GM21529 (cell line): ENCODE data around the gene RERE.
"Not testable (repeated sequence)": the region's sequence is repeated elsewhere in the genome, so short reads cannot be mapped to it uniquely, and the experiment has no call there.

Source experiments
- ATAC-seq: cut with Tn5 transposase; IDR thresholded peaks from one replicate; pipeline ENCODE4 v1.9.1; 2021; ENCODE audit not compliant: unreplicated experiment

The RERE gene

DNA sequence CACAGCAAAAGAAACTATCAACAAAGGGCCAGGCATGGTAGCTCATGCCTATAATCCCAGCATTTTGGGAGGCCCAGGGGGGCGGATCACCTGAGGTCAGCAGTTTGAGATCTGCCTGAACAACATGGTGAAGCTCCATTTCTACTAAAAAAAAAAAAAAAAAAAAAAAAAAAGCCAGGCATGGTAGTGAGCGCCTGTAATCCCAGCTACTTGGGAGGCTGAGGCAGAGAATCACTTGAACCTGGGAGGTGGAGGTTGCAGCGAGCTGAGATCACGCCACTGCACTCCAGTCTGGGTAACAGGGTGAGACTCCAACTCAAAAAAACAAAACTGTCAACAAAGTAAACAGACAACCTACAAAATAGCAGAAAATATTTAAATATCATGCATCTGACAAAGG, 122.0 kb downstream of the RERE start:
- ATAC-seq, result not testable (repeated sequence)

DNA sequence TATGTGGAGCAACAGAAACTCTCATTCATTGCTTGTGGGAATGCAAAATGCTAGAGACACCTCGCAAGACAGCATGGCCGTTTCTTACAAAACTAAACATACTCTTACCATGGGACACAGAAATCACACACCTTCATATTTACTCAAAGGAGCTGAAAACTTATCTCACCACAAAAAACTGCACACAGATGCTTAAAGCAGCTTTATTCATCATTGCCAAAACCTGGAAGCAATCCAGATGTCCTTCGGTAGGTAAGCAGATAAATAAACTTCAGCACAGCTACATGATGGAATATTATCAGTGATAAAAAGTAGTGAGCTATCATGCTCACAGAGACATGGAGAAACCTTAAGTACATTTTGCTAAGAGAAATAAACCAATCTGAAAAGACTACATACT, 124.3 kb downstream of the RERE start:
- ATAC-seq, result no peak

DNA sequence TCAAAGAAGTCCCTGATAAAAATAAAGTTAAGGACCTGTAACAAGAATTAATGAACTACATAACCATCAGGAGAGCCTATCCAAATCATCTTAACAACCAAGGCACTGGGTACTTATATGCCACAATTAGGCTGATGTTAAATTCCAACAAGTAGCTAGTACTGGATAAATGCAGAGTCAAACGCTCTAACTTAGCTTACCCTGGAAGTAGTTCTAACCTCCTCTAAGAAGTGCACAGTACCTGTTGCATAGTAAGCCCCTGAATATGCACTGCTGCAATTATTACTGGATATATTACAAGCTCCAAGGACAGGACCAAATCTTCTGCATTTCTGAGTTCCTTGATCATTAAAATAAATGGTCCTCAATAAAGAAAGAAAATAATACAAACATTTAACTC, 125.8 kb downstream of the RERE start:
- no peak for ATAC-seq

DNA sequence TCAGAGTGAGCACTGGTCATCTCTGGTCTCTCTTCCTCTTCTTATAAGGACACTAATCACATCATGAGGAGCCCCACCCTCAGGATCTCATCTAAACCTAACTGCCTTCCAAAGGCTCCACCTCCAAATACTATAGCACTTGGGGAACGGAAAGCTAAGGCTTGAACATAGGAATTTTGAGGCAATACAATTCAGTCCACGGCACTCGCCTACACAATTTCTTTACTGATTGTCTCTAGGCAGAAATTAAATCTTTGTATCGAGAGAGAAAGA, 127.3 kb downstream of the RERE start:
- ATAC-seq, result no peak

DNA sequence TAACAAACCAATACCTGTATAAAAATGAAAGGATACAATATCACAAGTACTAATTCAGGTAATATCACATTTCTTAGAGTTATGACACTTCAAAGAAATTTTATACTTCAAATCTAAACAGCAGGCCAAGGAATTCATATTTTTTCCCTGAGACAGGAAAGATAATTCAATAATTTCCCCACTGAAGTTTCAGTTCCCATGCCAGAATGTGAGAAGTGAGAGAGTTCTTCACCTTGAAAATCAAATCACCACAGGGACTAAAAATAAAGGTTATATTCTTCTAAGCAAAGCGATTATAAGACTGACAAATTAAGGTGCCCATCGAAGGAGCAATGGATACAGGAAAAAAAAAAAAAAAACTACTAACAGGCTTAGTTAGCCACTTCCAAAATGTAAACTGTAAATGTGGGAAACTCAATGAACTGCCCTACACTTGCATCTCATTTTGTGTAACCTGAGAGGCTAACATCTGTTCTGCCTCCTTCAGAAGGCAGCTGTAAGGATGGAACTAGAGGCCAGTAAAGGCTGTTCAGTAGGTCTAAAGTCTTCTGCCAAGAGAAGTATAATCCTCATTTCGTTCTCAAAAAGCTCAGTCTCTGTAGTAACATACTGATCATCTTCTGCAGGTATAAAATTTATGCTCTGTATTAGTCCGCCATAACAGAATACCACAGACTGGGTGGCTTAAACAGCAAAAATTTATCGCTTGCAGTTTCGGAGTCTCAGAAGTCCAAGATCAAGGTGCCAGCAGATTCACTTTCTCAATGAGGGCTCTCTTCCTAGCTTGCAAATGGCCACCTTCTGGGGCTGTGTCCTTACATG, 127.8 kb downstream of the RERE start:
- no peak for ATAC-seq

DNA sequence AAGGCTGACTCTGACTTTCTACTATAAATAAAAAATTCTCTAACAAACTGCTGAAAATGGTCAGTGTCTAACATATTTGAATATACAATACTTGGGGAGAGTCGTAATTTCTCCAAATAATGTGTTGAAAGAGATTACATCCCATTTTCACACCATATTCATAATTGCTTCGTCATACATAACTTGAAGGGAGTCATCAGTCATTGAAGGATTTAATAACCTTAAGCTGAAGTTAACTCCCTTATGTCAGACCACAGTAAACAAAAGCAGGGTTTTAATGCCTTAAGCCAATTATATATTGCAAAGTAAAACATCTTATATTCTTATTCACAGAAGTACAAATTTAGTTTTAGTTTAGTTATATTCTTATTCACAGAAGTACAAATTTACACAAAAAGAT, 129.9 kb downstream of the RERE start:
- ATAC-seq, result no peak

DNA sequence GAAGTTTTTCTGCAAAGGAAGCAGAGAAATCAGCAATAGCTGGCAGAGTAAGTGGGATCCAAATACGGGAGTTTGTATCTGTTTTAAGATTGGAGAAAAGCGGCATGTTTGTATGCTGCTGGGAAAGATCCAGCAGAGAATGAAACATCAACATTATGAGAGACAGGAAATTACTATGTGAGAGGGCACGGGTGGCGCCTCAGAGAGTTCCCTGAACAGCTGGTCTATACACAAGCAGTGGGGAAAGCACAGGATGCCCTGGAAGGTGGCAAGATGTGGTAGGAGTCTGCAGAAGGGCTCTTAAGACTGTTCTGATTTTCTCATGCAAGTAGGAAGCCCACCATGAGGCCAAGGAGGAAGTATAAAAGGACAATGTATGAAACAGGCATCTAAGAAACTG, 130.4 kb downstream of the RERE start:
- ATAC-seq, result no peak

DNA sequence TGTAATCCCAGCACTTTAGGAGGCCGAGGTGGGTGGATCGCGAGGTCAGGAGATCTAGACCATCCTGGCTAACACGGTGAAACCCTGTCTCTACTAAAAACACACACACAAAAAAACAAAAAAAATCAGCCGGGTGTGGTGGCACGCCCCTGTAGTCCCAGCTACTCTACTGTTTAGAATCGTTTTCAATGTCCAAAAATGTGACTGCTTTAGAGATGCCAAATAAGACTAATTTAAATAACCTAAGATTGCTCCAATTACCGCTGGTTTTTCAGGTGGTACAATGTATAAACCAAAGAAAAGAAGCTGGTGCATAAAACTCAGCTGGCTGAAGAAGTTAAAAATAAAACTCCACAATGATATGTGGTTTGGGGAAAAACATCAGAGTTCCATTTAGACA, 132.0 kb downstream of the RERE start:
- no peak for ATAC-seq

DNA sequence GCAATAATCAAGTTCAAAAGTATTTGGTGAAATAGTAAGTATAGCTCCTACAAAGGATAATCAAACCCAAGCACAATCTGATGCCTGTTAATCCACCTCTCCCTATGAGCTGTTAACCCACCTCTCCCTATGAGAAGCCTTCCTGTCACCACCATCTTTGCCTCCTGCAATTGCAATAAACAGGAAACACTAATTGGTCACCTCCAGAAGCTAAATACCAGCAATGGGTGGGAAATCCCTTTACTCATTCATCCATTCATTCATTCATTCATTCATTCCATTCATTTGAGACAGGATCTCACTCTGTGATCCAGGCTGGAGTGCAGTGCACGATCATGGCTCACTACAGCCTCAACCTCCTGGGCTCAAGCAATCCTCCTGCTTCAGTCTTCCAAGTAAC, 132.8 kb downstream of the RERE start:
- ATAC-seq, result no peak

DNA sequence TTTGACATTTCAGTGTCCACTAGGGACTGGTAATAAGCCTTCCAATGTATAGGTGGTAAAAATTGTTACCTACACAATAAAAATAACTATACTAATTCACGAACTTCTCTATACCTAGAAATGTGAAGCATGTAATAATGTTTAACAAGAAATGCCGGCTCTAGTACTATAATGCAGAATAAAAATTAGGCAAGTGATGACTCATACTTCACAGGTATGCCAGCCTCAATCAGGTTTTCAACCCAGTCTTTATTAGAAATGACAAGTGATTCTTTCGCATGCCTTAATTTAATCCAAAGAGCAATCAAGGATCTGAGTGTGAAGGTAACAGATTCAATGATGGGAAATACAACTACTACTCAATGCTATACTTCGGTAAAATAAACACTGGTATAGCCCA, 134.9 kb downstream of the RERE start:
- ATAC-seq, result no peak

DNA sequence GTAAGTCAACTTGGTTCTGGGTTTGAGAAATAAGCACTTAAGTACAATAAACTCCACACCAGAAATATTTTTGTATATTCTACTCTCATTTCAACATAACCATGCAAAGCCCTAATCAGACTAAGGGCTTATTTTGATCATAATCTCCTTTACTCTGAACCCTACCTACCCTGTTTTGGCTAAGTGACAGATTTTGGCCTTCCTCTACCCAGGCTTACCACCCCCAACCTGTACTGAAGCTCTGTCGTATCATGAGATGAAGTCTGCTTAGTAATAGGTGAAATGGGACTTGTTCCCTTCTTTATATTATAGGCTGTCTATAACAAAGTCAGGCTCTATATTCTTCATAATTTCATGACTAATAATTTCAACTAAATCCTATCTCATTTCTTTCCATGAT, 135.5 kb downstream of the RERE start:
- ATAC-seq, result no peak

DNA sequence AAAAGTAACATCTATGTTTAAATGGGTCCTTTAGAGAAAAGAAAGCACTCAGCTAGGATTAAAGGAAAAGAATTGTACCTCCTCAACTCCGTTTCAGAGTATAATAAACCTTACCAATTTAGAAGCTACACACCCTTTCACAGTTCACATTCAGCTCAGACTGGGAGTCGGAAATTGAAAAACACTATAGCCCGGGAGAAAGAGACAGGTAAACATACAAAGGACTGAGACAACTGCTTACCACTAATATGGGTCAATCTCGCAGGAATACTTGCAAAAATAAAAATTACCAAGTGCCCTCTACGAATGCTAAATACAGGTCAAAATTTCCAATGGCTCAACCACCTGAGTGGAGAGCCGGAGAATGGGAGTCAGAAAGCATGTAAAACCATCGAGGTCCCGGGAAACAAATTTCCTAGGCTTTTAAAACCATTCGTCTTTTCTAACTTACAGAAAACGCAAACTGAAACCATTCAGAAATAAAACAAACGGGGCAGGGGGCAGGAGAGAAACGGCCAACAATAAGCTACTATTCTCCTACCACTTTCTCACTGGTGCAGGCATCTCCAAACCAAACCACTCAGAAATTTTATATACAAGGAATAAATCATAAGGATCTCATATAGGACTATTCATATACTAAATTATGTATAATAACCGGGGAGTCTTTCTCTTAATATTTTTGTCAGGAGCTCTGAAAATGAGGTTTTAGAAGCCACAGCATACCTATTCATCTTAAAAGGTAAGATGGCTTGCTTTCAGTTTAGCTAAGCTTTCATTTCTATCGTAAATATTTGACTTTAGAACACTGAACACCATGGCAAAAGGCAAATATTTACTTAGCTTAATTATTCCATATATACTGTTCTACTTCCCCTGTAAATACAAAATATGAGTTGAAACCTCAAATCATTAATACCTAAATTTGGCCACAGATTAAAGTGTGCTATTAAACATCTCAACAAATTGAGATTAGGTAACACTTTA, 136.5 kb downstream of the RERE start:
- ATAC-seq, result no peak

DNA sequence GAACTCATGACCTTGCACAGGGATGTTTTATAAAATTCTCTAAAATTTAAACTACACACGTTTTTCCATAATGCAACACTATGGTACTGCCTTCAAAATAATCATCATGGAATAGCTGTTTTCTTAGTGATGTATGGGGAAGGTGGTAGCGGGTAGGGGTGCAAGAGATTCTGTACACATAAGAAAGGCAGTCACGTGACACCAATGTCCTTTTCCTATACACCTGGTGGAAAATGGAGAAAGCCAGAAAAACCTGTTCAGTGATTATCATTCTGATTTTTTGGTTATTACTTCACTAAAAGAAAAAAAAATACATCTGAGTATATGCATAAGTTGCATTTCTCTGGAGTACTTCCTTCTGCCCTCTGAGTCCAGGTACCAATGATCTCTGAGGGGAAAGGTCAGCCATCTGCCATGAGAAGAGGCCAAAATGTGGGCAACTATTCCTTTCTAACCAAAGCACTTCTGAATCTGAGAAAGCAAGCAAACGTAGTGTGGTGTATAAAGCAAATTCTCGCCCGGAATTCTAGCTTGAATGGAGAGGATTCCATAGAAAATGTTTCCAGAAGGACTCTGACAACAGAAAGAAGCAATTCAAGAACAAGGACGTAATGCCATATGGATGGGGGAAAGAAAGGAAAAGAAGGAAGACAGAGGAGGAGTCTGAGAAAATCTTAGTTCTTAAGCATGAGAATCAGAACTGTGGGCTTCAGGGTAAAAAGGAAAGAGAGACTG, 137.3 kb downstream of the RERE start:
- no peak for ATAC-seq

DNA sequence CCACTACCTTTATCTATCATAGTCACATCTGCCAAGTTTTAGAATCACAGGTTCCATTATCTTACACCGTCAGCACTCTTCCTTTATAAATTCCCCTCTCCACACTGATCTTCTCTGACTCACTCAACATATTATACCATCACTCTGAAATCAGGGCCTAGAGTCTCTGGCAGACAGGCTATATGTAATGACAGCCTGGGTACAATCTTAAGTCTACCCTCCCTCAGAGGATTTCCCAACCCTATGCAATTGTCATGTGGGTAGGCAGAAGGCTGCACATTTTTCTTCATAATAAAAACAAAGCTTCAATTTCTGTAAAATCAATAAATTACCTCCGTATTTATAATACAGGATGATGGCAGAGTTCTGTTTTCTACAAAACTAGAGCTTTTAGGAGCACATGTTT, 138.0 kb downstream of the RERE start:
- no peak for ATAC-seq

DNA sequence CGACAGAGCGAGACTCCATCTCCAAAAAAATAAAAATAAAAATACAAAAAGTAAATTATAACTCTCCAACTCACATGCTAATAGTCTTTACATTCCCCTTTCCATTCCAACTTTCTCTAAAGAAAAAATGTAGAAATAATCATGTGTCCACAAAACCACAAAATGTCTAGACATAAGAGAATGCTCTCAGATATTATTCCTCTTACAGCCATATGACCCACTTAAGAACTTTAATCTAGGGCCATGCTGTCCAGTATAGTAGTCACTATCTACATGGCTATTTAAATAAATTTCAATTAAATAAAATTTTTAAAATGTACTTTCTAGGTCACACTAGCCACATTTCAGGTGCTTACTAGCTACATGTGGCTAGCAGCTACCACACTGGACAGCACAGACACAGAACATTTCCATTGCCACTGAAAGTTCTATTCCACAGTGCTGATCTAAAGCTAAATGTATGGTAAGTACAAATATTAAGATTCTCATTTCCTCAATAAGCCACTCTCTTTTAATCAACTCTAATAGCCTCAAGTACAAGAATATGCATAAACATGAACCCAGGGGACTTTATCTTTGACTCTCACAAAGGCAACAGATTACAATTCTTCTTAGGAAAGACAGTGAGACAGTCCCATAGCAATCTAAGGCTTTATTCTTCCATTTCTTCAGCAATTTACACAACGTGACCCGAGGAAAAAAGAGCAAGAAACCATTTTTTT, 138.6 kb downstream of the RERE start:
- ATAC-seq, result no peak

DNA sequence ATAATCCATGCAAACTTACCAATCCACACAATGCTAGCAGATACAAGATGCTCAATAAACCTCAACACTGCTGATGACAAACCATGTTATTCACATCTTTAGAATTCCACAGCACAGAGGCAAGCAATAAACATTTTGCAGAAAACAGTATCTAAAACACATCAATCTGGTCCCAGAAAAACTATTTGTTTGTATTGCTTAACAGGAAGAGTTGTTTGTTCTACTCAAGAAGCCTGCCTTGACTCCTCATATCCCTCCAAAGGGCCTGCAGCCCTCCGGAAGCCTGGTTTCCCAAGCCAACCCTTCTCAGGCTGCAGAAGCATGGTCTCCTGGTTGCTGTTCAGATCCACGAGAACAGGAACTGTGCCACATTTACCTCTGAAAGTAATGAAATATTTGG, 139.7 kb downstream of the RERE start:
- ATAC-seq, result no peak

DNA sequence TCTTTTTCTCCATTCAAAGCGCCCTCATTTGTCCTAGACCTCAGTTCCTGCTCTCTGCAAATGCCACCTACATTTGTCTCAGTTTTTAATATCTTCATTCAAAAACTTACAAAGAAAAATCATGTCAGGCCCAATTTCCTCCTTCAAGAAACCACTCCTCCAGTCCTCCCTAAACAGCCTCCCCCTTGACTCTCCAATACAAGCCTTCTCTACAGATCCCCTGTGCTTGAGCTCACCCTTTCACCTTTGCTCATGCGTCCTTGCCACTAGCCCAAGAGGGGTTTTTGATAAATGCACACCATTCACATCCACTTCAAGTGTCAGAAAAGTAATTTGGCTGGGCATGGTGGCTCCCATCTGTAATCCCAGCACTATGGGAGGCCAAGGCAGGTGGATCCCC, 140.6 kb downstream of the RERE start:
- no peak for ATAC-seq

DNA sequence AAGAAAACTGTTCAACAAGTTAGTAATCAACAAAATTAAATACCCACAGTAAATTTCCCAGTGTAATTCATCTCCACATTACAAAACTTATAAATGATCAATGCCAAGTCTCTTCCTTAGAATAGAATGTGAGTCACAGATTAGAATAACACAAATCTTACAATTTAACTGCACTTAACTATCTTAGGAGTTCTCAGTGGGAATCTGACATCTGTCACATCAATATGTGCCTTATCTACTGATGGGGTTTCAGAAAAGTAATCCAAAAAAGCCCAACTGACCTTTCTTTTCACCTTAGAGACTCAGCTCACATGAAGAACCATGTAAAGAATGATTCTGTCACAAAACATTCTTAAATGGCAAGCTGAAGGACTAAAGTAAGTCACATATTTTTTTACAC, 141.4 kb downstream of the RERE start:
- no peak for ATAC-seq

DNA sequence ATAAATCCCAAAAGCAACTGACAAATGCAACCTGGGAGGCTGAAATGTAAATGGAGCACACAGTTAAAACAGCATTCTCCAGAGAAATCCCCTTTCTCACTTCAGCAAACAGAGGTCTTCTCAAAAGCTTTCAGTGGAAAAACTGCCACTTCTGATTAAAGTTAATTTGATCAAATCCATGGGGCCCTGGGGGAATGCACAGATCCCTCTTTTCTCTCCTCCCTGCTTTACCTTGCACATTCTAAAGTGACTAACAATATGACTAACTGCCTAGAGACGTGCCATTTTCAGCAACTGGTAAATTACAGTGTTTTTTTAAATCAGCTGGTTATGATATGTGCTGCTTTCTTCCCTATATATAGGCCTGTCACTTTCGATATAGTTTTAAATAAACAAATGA, 142.5 kb downstream of the RERE start:
- ATAC-seq, result no peak

DNA sequence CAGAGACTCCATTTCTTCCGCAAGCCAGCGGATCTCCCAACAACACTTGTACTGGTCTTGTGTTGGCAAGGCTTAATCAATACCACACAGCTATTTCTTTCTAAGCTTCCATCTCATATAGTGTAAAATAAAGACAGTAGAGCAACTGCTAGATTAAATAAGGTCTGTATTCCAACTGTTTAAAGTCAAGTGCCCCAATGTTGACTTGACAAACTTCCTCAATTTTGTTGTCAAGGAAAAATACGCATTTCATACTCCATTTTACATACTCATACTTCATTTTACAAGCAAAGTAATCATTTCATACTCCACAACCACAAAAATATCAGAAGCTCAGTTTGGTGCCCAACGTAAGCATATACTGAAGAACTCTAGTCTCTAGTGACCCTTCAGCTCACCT, 143.0 kb downstream of the RERE start:
- ATAC-seq, result no peak

DNA sequence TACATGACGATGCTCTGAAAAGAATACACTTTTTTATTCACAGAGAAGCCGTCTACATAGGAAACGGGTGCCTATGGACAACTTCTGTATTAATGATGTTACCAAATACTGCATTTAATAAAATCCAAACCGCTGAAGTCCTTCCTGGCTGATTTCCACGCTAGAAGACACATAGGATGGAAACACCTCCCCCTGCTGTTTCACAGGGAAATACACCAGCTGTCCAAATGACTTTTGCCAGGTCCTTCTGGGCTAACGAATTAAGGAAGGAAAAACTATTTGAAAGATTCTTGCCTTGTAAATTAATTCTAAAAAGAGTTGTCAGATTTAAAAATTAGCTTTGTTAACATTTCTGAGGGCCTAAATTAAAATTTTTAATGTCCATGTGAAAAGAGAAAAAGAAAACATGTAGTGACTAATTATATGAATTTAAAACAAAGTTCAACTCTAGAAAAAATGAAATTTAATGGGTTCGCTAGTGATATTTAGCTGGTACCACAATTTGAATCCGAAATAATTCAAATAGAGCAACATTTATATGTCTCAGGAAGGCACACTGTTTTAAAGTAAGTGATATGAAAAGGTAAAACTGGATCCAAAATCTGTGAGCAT, 146.0 kb downstream of the RERE start:
- ATAC-seq, result no peak
